Measurements from ENCODE around the gene CD44. TPM values are rescaled to one million over a fixed set of nuclear protein-coding genes. Genes with fewer than 3 reads are reported as not detected.

Gene CD44
- total RNA-seq, 2 donors from 2014 or later, result 166 to 203 TPM

DNA sequence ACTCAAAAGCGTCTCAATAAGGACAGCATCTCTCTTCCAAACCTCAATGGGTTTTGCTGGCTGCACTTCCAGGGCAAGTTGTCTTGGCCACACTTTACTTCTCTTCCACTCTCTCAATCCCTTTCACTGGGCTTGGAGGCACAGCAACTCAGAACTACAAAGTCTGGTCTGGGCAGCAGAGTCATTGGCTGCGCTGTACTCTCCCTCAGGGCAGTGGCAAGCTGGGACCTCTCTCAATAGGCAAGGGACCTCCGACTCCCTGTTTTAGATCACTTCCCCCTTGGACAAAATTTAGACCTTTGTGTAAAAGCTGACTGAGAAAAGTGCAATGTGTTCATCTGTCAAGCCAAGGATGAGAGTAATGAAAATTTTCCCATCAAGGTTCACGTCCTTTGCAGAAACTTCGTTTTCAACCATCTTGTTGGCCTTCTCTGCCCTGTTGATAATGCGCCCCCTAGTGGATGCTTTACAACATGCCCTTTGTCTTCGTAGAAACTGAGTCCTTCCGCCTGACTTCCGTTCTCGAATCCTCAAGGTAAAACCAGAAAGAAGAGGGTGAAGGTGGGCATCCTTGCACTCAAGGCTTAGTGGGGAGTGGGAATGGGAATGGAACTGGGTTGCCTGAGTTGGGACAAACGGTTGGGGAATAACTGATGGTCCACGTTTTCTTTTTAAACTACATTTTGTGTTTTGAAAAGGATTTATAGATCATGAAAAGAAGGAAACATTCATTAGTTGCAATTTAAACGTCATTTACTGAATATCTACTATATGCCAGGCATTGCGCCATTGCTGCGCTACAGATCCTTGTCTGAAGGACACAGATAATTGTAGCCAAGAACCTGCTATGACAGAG, 99.1 kb downstream of the CD44 start:
- Histone ChIP-seq H3K4me1 (replicated peaks) (no peaks in the 10 kb centered on the region), H3K27ac (no peak overlapping the region), H3K36me3 (no peaks in the 10 kb centered on the region), H3K9me3 (no peaks in the 10 kb centered on the region), H3K27me3 (replicated peaks; ENCODE audit: insufficient read depth) (no peaks in the 10 kb centered on the region), H3K4me3 (no peak overlapping the region)
- whole genome bisulfite sequencing, result 69% methylated on average over 15 of the region's 15 CpGs
- TF ChIP-seq POLR2A (IDR thresholded peaks at IDR 0.05), result no peak
- TF ChIP-seq, protein P1, sequence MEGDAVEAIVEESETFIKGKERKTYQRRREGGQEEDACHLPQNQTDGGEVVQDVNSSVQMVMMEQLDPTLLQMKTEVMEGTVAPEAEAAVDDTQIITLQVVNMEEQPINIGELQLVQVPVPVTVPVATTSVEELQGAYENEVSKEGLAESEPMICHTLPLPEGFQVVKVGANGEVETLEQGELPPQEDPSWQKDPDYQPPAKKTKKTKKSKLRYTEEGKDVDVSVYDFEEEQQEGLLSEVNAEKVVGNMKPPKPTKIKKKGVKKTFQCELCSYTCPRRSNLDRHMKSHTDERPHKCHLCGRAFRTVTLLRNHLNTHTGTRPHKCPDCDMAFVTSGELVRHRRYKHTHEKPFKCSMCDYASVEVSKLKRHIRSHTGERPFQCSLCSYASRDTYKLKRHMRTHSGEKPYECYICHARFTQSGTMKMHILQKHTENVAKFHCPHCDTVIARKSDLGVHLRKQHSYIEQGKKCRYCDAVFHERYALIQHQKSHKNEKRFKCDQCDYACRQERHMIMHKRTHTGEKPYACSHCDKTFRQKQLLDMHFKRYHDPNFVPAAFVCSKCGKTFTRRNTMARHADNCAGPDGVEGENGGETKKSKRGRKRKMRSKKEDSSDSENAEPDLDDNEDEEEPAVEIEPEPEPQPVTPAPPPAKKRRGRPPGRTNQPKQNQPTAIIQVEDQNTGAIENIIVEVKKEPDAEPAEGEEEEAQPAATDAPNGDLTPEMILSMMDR (IDR thresholded peaks at IDR 0.05), result peak in 3 of 4 experiments; percentile 36 to 45 (median 39)
- no peak for DNase-seq (ENCODE audit: low spot score)
- intact Hi-C loops (cut with DNase I), result no loop called here

DNA sequence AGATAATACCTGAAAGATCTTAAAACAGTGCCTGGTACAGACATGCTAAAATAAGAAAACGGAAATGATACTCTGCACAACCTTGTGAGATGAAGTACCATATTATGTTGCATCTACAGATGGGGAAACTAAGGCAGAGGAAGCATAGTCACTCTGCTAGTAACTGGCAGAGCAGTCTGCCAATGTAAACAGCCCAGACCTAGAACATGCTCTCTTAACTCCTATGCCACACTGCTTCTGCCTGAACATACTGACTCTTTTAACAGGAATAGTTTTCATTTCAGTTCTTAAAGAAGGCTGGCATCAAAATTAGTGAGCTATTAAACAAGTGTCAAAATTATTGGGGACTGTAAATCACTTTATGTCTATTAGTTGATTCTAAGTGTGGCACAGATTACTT, 99.9 kb downstream of the CD44 start:
- TF ChIP-seq POLR2A (IDR thresholded peaks at IDR 0.05) (no peak), POLR2AphosphoS5 (IDR thresholded peaks at IDR 0.05) (no peak)
- TF ChIP-seq, protein P1 (IDR thresholded peaks at IDR 0.05), result no peak
- DNase-seq (ENCODE audit: low spot score), result no peak
- Histone ChIP-seq H3K4me1 (replicated peaks) (no peaks in the 10 kb centered on the region), H3K36me3 (no peaks in the 10 kb centered on the region), H3K9me3 (no peaks in the 10 kb centered on the region), H3K27ac (no peak overlapping the region), H3K27me3 (replicated peaks; ENCODE audit: insufficient read depth) (no peaks in the 10 kb centered on the region), H3K4me3 (no peak overlapping the region)
- intact Hi-C loops (cut with DNase I), result no loop called here
- WGBS, result 78% methylated on average over 1 of the region's 1 CpG

DNA sequence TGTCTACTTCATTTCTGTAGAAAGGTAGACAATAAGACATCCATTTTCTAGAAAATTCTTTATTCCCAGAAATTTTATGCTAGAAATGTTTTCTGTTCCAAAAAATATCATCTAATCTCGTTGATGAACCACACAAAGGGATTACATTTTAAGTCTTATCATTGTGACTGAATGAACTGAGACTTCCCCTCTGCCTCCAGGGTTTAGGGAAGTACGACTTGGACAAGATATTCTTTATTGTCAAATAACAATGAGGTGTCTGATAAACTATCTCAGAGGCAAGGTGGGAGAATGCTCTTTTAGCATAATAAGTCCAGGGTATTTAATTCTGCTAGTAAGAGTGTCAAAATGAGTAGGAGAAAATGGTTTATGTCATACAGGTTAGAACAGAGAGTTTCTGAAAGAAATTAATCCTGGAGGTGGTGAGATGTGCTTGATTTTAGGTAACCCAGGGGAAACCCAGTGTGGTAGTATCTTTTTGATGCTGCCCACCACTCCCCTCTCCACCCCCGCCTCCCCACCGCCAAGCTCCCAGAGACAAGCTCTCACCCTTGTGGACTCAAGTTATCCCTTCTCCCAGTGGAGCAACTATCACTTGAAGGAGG, 100.6 kb downstream of the CD44 start:
- H3K36me3 ChIP-seq, result no peaks in the 10 kb centered on the region
- no peak for DNase-seq (ENCODE audit: low spot score)
- H3K4me1 ChIP-seq (replicated peaks), result no peaks in the 10 kb centered on the region
- no peaks in the 10 kb centered on the region for H3K9me3 ChIP-seq
- no peaks in the 10 kb centered on the region for H3K27me3 ChIP-seq (replicated peaks; ENCODE audit: insufficient read depth)
- H3K4me3 ChIP-seq, result no peak overlapping the region
- TF ChIP-seq, protein P1 (IDR thresholded peaks at IDR 0.05), result no peak
- TF ChIP-seq POLR2A (IDR thresholded peaks at IDR 0.05) (no peak), POLR2AphosphoS5 (IDR thresholded peaks at IDR 0.05) (no peak)
- WGBS, result 55% methylated on average over 4 of the region's 4 CpGs
- intact Hi-C loops (cut with DNase I), result no loop called here
- H3K27ac ChIP-seq, result no peak overlapping the region

DNA sequence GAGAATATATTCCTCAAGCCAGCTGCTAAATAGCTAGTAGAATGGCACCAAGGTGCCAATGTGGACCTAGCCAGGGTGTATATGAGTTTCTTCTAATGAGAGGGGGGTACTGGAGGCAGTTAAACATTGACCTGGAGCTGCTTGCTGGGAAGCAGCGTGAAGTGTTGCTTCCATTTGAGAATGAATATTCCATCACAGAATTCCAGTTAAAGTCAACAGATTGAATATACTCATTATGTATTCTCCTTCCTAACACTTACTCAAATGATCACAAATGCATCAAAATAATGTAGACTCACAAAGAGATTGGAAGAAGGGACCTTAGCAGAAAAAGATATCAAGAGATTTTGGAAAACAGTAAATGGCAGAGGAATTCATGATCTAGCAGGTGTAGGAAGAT, 102.1 kb downstream of the CD44 start:
- Histone ChIP-seq H3K36me3 (no peaks in the 10 kb centered on the region), H3K27ac (no peak overlapping the region), H3K9me3 (no peaks in the 10 kb centered on the region), H3K27me3 (replicated peaks; ENCODE audit: insufficient read depth) (no peaks in the 10 kb centered on the region), H3K4me1 (replicated peaks) (no peaks in the 10 kb centered on the region), H3K4me3 (no peak overlapping the region)
- no peak for DNase-seq (ENCODE audit: low spot score)
- intact Hi-C loops (cut with DNase I), result no loop called here
- TF ChIP-seq POLR2AphosphoS5 (IDR thresholded peaks at IDR 0.05) (no peak), POLR2A (IDR thresholded peaks at IDR 0.05) (no peak)
- 96% methylated on average over 1 of the region's 1 CpG for WGBS

DNA sequence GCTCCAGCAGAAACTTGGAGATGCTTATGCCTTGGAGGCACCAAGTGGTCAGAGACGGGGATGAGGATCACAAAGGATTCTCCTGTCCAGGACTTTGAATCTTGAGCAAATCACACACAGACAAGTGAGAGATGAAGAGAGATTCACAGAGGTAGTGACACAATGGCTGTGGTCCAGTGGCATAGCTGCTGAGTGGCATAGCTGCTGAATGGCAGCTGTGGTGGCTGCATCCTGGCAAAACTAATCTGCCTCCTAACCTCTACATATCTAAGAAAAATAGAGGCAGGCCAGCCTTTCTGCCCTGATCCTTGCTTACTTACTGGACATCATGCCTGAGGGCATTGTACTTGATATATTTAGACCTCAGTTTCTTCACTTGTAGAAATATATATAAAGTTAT, 102.6 kb downstream of the CD44 start:
- intact Hi-C loops (cut with DNase I), result no loop called here

More for the DNA sequence above, 102.6 kb downstream of the CD44 start:
- 100% methylated on average over 1 of the region's 1 CpG for WGBS
- TF ChIP-seq, protein P1 (IDR thresholded peaks at IDR 0.05), result no peak
- TF ChIP-seq POLR2AphosphoS5 (IDR thresholded peaks at IDR 0.05) (no peak), POLR2A (IDR thresholded peaks at IDR 0.05) (no peak)
- H3K27me3 ChIP-seq (replicated peaks; ENCODE audit: insufficient read depth), result no peaks in the 10 kb centered on the region
- H3K4me3 ChIP-seq, result no peak overlapping the region
- H3K36me3 ChIP-seq, result no peaks in the 10 kb centered on the region
- DNase-seq (ENCODE audit: low spot score), result no peak
- H3K27ac ChIP-seq, result no peak overlapping the region
- H3K9me3 ChIP-seq, result no peaks in the 10 kb centered on the region
- no peaks in the 10 kb centered on the region for H3K4me1 ChIP-seq (replicated peaks)
